Fibroblast of villous mesenchyme (primary cell): Measurements from ENCODE around the gene KCNQ1. TPM values are rescaled to one million over a fixed set of nuclear protein-coding genes. Genes with fewer than 3 reads are reported as not detected.

Source experiments
- DNase-seq: peaks from one replicate; pipeline ENCODE4 v3.0.0-alpha.2; 2010; ENCODE audit warnings: low read depth
- H3K4me3 ChIP-seq: 2 replicates; pipeline ENCODE4 v1.5.1; 2011; ENCODE audit warnings: low read depth, mild to moderate bottlenecking, low read length
- total RNA-seq: library from RNA; depleted of rRNA; stranded (reverse); fragments of >200 nt; gene quantifications from 2 replicates; pipeline ENCODE4 v1.2.3, GENCODE V29; 2012
- TF ChIP-seq, protein P1 (sequence below): IDR thresholded peaks from 2 replicates; pipeline ENCODE4 v1.5.1; 2012; ENCODE audit warnings: low read depth, mild to moderate bottlenecking, low read length; ENCODE audit not compliant: insufficient read depth

KCNQ1 gene
- total RNA-seq, 1 donor = not detected

DNA sequence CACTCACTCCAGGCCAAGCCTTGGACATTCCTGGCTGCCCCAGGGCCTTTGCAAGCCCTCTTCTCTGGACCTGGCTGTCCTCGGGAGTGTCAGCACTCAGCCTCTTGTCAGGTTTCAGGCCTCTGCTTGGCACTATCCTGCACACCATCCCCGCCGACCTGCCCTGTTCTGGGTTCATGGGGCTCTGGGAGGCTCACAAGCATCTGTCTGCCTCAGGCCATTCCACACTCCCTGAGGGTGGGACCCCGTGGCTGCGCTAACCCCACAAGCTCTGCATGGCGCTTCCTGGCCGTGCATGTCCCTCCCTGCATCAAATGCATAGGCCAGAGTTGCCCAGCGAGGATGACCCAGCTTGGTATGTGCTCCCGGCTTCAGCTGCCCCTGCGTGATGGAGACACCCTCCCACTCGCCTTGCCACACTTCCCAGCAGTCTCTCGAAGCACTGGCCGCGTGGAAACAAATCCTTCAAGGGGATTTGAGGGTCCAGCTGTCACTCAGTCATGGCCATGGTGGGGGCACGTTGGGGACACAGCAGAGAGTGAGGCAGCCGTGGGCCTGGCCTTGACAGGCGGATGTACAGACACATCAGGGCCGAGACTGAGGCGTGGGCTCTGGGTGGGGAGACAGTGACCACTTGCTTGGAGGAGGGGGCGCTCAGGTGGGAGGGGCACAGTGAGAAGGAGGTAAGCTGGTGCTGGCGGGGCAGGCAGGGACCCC lies 87.3 kb downstream of the KCNQ1 start:
- no peak for DNase-seq
- no peak overlapping the region for H3K4me3 ChIP-seq
- TF ChIP-seq, protein P1, sequence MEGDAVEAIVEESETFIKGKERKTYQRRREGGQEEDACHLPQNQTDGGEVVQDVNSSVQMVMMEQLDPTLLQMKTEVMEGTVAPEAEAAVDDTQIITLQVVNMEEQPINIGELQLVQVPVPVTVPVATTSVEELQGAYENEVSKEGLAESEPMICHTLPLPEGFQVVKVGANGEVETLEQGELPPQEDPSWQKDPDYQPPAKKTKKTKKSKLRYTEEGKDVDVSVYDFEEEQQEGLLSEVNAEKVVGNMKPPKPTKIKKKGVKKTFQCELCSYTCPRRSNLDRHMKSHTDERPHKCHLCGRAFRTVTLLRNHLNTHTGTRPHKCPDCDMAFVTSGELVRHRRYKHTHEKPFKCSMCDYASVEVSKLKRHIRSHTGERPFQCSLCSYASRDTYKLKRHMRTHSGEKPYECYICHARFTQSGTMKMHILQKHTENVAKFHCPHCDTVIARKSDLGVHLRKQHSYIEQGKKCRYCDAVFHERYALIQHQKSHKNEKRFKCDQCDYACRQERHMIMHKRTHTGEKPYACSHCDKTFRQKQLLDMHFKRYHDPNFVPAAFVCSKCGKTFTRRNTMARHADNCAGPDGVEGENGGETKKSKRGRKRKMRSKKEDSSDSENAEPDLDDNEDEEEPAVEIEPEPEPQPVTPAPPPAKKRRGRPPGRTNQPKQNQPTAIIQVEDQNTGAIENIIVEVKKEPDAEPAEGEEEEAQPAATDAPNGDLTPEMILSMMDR = no peak

DNA sequence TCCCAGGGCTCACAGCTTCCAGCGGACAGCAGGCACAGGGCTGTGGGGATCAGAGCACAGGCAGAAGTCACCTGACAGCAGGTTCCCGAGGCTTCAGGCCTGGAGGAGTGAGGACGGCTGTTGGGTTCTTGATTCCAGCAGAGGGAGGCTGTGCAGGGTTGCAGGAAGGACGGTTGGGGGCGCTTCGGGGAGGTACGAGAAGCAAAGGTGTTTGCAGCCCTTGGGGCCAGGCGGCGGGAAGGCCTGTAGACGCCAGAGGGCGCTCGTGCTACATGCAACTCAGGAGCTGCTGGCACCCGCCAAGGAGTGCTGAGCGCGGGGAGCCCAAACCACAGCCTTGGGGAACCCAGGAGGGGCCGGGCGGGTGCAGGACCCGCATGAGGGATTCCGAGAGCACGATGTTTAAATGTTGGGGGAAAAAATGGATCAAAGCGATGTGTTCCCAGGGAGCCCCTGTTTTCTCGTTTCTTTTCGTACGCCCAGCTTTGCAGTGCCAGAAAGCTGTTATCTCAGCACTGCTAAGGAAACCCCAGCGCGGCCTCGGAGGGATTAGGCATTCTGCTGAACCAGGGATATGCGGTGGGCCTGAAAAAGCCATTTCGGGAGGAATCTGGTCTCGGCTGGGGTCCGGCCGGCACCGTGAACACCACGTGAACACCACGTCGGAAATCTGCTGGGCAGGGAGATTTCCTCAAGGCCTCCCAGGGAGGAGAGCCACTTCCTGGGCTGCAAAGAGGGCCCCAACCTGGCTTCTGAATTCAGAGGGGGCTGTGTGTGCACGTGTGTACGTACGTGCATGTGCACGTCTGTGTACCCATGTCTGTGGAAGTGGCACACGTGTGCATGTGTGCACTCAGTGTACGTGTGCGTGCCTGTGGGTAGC lies 88.1 kb downstream of the KCNQ1 start:
- peak; percentile 89 for DNase-seq
- TF ChIP-seq, protein P1 = peak; percentile 96
- H3K4me3 ChIP-seq = peak overlapping the region; percentile 1

DNA sequence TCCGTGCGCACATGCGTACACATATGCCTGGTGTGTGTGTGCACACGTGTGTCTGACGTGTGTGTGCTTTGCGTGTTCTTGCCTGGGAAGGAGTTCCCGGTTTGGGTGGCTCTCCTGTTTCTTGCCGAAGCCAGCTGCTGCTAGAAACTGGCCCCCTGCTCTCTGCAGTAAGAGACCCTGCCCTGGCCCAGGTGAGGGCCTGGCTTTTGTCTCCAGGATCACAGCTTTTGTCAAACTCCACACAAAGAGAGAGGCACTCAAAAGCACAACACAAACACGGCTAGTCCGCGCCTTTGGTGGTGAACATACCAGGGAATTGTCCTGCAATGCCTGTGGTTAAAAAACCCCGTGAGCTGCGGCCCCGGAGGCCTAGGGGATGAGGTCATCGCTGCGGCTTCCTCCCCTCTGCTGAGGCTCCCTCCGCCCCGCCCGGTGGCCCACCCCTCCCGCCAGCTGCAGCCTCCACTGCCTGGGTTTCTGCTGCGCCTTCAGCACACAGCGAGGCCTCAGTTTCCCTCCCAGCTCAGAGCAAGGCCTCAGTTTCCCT lies 88.9 kb downstream of the KCNQ1 start:
- TF ChIP-seq, protein P1 = no peak
- no peak overlapping the region for H3K4me3 ChIP-seq

DNA sequence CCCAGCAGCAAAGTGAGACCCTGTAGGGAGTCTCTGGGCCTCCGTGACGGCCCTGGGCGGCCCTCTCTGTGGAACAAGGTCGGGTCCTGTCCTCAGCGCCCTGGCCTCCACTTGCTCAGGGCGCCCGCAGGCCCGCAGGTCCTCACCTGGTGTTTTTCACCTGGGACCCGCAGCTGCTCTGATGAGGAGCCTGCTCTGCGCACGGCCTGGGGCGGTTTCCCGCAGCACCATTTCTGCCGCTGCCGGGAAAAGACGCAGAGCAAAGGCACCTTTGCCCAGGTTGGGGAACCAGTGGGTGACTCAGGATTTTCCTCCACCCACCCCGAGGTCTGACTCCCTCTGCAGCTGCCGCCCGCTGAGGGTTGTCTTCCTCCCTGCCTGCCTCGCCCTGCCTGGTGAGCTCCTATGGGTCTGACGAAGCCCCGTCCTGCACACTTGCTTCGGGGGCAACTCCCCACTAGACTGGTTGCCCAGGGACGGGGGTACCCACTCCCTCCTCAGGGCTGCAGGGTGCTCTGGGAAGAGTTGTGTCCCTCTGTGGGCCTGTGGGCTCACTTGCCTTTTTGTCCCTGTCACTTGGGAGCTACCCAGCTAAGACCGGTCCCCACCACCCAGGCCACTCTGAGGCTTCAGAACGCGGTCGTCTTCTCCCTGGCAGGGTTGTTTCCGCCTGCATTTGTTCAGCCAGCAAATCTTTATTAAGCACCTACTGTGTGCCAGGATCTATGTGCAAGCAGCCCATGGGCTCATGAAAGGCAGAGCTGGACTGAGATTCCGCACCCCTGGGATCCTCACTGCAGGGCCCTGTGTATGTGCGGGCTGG lies 89.5 kb downstream of the KCNQ1 start:
- DNase-seq = no peak
- TF ChIP-seq, protein P1 = no peak
- no peak overlapping the region for H3K4me3 ChIP-seq

More for the DNA sequence above, 88.9 kb downstream of the KCNQ1 start:
- peak; percentile 91 for DNase-seq

DNA sequence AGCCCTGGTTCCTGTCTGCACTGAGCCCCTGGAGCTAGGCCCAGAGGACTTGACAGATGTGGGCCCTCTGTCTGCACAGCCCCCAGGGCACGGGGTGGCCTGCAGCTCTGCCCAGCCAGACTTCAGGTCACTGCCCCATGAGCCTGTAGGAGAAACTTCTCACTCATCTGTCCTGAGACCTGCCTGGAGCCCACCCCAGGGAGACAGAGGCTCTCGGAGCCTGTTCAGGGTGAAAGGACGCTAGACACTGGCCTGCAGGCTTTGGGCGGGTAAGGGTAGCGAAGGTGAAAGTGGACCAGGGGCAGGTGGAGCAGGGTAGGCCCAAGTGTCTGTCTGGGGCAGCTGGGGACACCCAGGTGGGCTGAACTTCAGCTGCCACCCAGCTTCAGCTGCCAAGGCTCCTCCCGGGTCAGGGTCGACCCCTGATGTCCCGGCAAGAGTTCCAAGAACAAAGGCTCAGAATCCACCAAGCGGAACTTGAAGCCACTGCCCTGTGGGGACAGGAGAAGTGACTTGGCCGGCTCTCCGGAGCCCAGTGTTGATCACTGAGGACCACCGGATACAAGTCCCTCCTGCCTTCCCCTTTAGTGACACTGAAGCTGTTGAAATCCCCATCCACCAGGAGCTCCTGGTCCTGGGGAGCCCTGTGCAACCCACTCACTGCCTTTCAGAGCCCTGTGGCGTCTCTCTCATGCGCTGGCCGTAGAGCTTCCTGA lies 90.3 kb downstream of the KCNQ1 start:
- DNase-seq = no peak
- TF ChIP-seq, protein P1 = no peak
- no peak overlapping the region for H3K4me3 ChIP-seq
